ENCODE measurements around the gene XYLT1. TPM values are rescaled to one million over a fixed set of nuclear protein-coding genes. Genes with fewer than 3 reads are reported as not detected.
"Not testable (repeated sequence)": the region's sequence is repeated elsewhere in the genome, so short reads cannot be mapped to it uniquely, and the experiment has no call there.

XYLT1 gene
- total RNA-seq, 1 experiment from 2014 or later, result under 0.01 TPM

DNA sequence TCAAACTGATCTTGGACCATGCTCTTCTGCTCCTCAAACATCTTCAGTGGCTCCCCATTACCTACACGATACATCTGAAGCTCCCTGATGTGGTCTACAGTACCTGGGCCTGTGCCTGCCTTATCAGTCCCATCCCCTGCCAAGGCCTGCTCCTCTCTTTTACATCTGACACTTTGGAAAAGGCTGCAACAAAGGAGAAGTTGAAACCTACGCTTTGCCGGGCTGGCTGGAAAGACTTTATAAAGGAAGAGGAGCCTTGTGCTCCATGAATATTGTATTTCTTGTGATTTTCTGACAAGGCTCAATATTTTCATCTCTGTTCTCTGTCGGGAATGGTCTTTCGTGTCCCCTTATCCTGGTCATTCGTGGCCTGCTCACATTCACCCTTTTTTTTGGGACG, 132.5 kb downstream of the XYLT1 start:
- no peaks in the 10 kb centered on the region for H3K4me1 ChIP-seq
- H3K36me3 ChIP-seq, result no peaks in the 10 kb centered on the region
- H3K9me3 ChIP-seq (replicated peaks), result no peaks in the 10 kb centered on the region
- no peaks in the 10 kb centered on the region for H3K27me3 ChIP-seq
- no peak overlapping the region for H3K27ac ChIP-seq
- DNase-seq, result no peak
- no peak overlapping the region for H3K4me3 ChIP-seq

DNA sequence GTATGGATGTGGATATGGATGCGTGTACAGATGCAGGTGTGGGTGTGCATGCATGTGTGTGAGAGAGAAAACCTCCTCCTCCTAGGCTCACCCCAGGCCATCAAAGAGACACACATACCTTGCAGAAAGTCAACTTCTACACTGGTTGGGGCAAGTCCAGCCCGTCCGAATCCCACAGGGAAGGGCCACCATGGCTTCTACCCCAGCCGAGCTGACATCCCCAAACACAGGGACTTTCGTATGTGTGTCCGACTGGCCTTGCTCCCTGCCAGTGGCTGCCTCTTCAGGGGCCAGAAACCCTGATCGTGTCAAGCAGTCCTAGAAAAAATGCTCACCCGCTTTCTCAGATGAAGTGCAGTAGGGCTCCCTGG, 134.2 kb downstream of the XYLT1 start:
- no peak overlapping the region for H3K27ac ChIP-seq
- DNase-seq, result no peak
- H3K36me3 ChIP-seq, result no peaks in the 10 kb centered on the region
- no peak overlapping the region for H3K4me3 ChIP-seq
- no peaks in the 10 kb centered on the region for H3K27me3 ChIP-seq
- no peaks in the 10 kb centered on the region for H3K9me3 ChIP-seq (replicated peaks)
- H3K4me1 ChIP-seq, result no peaks in the 10 kb centered on the region

DNA sequence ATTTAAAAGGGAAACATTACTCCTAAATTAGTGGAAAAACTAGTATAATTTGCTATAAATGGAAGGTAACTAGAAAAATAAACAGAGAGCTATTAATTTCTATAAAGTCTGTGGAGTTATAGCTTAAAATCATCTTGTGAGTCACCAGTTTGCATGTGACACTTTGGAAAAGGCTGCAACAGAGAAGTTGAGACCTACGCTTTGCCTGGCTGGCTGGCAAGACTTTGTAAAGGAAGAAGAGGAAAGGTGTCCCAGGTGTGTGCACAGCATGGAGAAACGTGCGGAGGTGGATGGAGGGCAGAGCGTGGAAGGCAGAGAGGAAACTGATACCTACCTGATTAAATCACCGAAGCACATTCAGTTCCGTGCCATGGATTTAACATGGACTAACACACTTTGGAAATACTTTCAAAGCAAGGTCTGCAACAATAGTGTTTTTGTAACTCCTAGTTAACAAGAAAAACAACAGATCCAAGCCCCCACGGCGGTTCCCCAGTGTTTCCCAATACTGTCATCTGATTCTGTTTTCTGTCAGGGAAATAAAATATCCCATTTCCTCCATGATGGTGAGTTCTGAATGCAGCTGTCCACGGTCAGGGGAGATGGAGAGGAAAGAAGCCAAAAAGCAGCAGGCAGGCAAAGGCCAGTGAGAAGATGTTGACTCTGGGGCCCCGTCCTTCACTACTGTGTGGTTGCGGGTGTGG, 134.8 kb downstream of the XYLT1 start:
- Histone ChIP-seq H3K4me1 (no peaks in the 10 kb centered on the region), H3K9me3 (replicated peaks) (no peaks in the 10 kb centered on the region), H3K27me3 (no peaks in the 10 kb centered on the region), H3K36me3 (no peaks in the 10 kb centered on the region), H3K27ac (no peak overlapping the region), H3K4me3 (no peak overlapping the region)
- peak in 1 of 2 experiments; percentile 1 for DNase-seq

- H3K27ac ChIP-seq; H3K9me3 ChIP-seq (replicated peaks): not testable (repeated sequence)
Measured at GRCh38 chr16:17335406-17335805, 135.4 kb downstream of the XYLT1 start.

GRCh38 chr16:17334096-17334495, 136.7 kb downstream of the XYLT1 start:
- Histone ChIP-seq H3K27me3 (no peaks in the 10 kb centered on the region), H3K9me3 (replicated peaks) (no peaks in the 10 kb centered on the region), H3K36me3 (no peaks in the 10 kb centered on the region), H3K4me1 (no peaks in the 10 kb centered on the region), H3K4me3 (no peak overlapping the region), H3K27ac (no peak overlapping the region)
- no peak for DNase-seq

More at GRCh38 chr16:17335406-17335805, 135.4 kb downstream of the XYLT1 start:
- DNase-seq, H3K4me1 ChIP-seq, H3K27me3 ChIP-seq, H3K36me3 ChIP-seq, H3K4me3 ChIP-seq: not testable (repeated sequence)

GRCh38 chr16:17333229-17333628, 137.5 kb downstream of the XYLT1 start:
- H3K9me3 ChIP-seq (replicated peaks), result no peaks in the 10 kb centered on the region
- H3K27ac ChIP-seq, result no peak overlapping the region
- H3K4me3 ChIP-seq, result no peak overlapping the region
- no peaks in the 10 kb centered on the region for H3K27me3 ChIP-seq
- no peaks in the 10 kb centered on the region for H3K4me1 ChIP-seq
- DNase-seq, result no peak
- no peaks in the 10 kb centered on the region for H3K36me3 ChIP-seq

DNA sequence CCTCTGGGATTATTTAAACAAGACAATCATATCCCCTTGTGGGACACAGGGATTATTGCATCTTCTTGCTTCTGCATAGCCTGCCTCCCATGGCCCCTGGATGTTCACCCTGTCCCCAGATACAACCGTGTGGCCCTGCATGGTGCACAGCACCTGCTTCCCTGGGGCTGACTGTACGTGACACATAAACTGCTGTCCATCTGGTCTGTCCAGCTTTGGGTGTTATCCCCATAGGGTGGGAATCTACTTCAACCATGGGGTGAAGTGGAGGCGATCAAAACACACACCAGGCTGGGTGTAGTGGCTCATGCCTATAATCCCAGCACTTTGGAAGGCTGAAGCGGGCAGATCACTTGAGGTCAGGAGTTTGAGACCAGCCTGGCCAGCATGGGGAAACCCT, 138.8 kb downstream of the XYLT1 start:
- H3K36me3 ChIP-seq, result no peaks in the 10 kb centered on the region
- H3K9me3 ChIP-seq (replicated peaks), result no peaks in the 10 kb centered on the region
- DNase-seq, result no peak
- no peak overlapping the region for H3K27ac ChIP-seq
- H3K4me3 ChIP-seq, result no peak overlapping the region
- no peaks in the 10 kb centered on the region for H3K27me3 ChIP-seq
- no peaks in the 10 kb centered on the region for H3K4me1 ChIP-seq

- no peak for DNase-seq
- no peaks in the 10 kb centered on the region for H3K4me1 ChIP-seq
- H3K9me3 ChIP-seq (replicated peaks), result no peaks in the 10 kb centered on the region
- no peaks in the 10 kb centered on the region for H3K36me3 ChIP-seq
- H3K4me3 ChIP-seq, result no peak overlapping the region
- no peaks in the 10 kb centered on the region for H3K27me3 ChIP-seq
- H3K27ac ChIP-seq, result no peak overlapping the region
Measured at GRCh38 chr16:17331071-17331607, 139.6 kb downstream of the XYLT1 start.

GRCh38 chr16:17330044-17330443, 140.7 kb downstream of the XYLT1 start:
- Histone ChIP-seq H3K4me3 (no peak overlapping the region), H3K4me1 (no peaks in the 10 kb centered on the region), H3K9me3 (replicated peaks) (no peaks in the 10 kb centered on the region), H3K27ac (no peak overlapping the region), H3K27me3 (no peaks in the 10 kb centered on the region), H3K36me3 (no peaks in the 10 kb centered on the region)
- no peak for DNase-seq

- no peak overlapping the region for H3K27ac ChIP-seq
- no peak for DNase-seq
Measured at GRCh38 chr16:17329391-17329790, 141.4 kb downstream of the XYLT1 start.

DNA sequence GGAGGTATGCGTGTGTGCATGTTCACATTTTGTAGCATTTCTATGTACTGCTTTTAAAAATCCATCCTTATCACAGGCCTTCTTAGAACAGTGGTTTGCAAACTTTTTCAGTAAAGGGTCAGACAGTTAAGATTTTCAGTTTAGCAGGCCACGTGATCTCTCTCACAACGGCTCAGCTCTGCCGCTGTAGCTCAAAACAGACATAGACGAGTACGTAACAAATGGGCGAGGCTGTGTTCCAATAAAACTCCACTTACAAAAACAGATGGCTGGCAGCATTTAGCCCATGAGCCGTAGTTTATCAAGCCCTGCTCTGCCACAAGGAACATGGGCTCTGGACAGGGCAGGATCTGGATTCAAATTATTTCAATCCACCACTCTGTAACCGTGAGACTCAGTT, 141.8 kb downstream of the XYLT1 start:
- no peak overlapping the region for H3K4me3 ChIP-seq

More at GRCh38 chr16:17329391-17329790, 141.4 kb downstream of the XYLT1 start:
- Histone ChIP-seq H3K4me1 (no peaks in the 10 kb centered on the region), H3K4me3 (no peak overlapping the region), H3K9me3 (replicated peaks) (no peaks in the 10 kb centered on the region), H3K36me3 (no peaks in the 10 kb centered on the region), H3K27me3 (no peaks in the 10 kb centered on the region)

DNA sequence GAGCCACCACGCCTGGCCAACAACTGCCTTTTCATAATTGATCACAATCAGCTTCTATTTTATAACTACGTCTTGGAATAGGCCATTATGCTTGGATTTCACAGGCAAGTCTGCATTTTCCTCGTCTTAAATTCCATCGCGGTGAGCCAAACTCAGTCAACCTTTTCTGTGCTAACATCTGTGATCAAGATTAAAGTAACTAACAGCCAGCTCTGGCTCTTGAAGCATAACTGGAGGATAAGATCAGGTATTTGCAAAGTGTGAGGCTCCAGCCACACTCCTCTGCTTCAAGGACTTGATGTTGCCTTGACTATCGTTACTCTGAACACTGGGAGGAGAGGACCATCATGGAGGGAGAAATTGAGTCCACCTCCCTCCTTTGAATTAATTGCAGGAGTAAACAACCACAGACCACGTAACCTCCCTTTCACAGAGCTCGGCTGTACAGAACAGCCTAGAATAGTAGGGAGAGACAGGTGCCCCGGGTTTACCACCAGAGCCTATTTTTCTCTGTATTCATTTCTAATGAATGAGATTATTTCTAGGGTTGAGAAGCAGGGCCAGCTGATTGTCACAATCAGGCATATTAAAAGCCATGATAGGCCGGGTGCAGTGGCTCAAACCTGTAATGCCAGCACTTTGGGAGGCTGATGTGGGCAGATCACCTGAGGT, 143.0 kb downstream of the XYLT1 start:
- Histone ChIP-seq H3K36me3 (no peaks in the 10 kb centered on the region), H3K27me3 (no peaks in the 10 kb centered on the region), H3K27ac (no peak overlapping the region), H3K9me3 (replicated peaks) (no peaks in the 10 kb centered on the region), H3K4me3 (no peak overlapping the region), H3K4me1 (no peaks in the 10 kb centered on the region)
- no peak for DNase-seq

More for the DNA sequence above, 141.8 kb downstream of the XYLT1 start:
- H3K4me1 ChIP-seq, result no peaks in the 10 kb centered on the region
- DNase-seq, result no peak
- no peaks in the 10 kb centered on the region for H3K27me3 ChIP-seq
- H3K9me3 ChIP-seq (replicated peaks), result no peaks in the 10 kb centered on the region
- H3K36me3 ChIP-seq, result no peaks in the 10 kb centered on the region
- no peak overlapping the region for H3K27ac ChIP-seq

DNA sequence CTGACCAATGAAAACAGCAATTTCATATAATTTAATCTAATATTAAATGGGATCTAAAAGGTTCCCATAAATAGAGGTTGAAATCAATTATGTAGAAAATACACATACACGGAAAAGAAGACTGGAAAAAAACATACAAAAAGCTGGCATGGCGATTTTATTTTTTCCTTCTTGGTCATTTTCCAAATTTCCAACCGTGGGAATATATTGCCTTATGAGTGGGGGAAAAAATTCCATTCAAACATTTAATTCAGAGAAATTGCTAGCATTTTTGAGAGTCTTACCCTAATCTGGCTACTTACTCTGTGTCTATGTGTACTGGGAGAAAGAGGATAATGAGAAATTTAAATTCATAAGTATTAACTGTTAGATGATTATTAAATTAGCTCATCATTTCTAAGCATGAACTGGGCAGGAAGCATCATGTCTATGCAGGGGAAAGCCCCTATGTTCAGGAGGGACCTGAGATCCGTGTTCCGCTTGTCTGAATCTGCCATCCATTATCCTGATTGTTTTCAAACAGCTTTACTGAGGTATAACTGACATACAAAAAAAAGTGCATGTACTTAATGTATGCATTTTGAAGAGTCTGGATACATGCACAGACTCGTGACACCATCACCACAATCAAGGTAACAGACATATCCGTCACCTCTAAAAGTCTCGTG, 145.2 kb downstream of the XYLT1 start:
- no peaks in the 10 kb centered on the region for H3K4me1 ChIP-seq
- no peaks in the 10 kb centered on the region for H3K9me3 ChIP-seq (replicated peaks)
- H3K36me3 ChIP-seq, result no peaks in the 10 kb centered on the region
- no peaks in the 10 kb centered on the region for H3K27me3 ChIP-seq
- DNase-seq, result no peak
- no peak overlapping the region for H3K4me3 ChIP-seq
- H3K27ac ChIP-seq, result no peak overlapping the region

- Histone ChIP-seq H3K36me3 (no peaks in the 10 kb centered on the region), H3K9me3 (replicated peaks) (no peaks in the 10 kb centered on the region), H3K4me3 (no peak overlapping the region), H3K27ac (no peak overlapping the region), H3K27me3 (no peaks in the 10 kb centered on the region), H3K4me1 (no peaks in the 10 kb centered on the region)
- no peak for DNase-seq
Measured at GRCh38 chr16:17324451-17324850, 146.3 kb downstream of the XYLT1 start.

- H3K27me3 ChIP-seq, result no peaks in the 10 kb centered on the region
- no peaks in the 10 kb centered on the region for H3K4me1 ChIP-seq
- DNase-seq, result no peak
- no peaks in the 10 kb centered on the region for H3K9me3 ChIP-seq (replicated peaks)
- no peaks in the 10 kb centered on the region for H3K36me3 ChIP-seq
- no peak overlapping the region for H3K4me3 ChIP-seq
- no peak overlapping the region for H3K27ac ChIP-seq
Measured at GRCh38 chr16:17323171-17323570, 147.6 kb downstream of the XYLT1 start.
